ENCODE results near the gene CHPF2. TPM values are rescaled to one million over a fixed set of nuclear protein-coding genes. Genes with fewer than 3 reads are reported as not detected.

The CHPF2 gene
- total RNA-seq, 1 donor from 2014 or later: 50.6 TPM

GRCh38 chr7:151244841-151245346 lies 12.6 kb downstream of the CHPF2 start:
- intact Hi-C loops (cut with micrococcal nuclease): loop anchor here (1.0 to 2.0 kb wide), 10 partner anchors 13 to 274 kb away; partner anchors contain the start of genes ABCF2, CHPF2 and RHEB

DNA sequence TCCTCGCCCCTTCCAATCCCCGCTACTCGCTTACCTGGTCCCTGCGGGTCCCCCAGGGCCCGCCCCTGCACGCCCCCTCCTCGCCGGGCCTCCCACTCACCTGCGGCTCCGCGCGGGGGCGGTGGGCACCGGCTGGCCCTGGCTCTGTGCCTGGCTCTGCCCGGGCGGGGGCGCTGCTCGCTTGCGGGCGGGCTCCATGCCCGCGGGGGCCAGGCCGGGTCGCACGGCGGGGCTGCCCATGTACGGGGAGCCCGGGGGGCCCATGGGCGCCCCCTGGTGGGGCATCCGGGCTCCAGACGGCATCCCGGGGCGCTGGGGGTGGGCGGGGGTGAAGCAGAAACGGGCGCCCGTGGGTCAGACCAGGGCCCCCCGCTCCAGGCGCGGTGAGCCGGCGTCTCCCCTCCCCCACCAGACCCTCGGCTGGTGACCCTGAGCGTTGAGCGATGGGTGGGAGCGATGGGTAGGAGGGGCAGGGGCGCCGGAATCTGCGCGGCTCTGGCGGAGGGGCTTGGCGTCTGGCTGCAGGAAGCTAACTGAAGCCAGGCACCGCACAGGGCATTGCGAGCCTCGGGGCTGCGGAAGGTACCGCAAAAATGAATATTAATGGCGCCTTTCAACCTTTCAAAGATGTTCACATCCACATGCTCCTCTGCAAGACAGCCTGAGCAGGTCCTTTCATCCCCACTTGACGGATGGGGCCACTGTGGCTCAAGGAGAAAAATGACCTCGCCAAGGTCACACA lies 13.2 kb downstream of the CHPF2 start:
- intact Hi-C loops (cut with micrococcal nuclease): loop anchor here (1.0 to 2.0 kb wide), 3 partner anchors 32 to 273 kb away; partner anchors contain the start of gene RHEB

- intact Hi-C loops (cut with micrococcal nuclease): no loop called here
Measured at GRCh38 chr7:151246102-151246850, 14.0 kb downstream of the CHPF2 start.

GRCh38 chr7:151246851-151247580 lies 14.7 kb downstream of the CHPF2 start:
- intact Hi-C loops (cut with micrococcal nuclease): no loop called here

DNA sequence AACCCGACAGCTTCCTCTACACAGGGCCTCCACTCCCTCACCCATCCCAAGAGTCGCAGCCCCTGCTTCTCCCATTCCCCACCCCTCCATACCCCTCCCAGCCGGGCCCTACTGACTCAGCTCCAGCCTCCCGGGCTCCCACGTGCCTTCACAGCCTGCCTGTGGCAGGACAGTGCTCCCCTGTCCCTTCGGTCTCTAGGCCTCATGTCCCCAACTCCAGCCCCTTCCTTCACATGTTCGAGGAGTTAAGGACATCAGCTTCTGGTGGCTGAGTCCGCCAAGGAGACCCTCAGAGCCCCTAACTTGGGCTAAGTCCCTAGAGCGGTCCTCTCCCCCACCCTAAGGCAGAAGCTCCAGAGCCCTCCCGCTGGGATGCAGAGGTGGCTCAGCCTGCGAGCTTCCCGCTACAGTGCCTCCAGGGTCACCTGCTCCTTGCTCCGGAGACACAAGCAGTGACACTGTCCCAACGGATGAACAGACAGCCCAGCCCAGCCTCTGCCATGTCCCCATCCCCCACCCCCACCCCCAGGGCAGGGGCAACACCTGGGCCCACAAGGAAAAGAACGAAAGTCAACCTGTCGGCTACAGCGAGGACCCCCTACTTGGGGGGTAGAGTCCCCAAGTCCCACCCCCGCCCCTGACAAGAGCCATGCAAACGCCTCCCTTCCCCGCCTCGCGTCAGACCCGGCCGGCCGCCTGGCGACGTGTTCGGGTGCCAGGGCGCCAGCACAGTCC lies 15.5 kb downstream of the CHPF2 start:
- intact Hi-C loops (cut with micrococcal nuclease): no loop called here

DNA sequence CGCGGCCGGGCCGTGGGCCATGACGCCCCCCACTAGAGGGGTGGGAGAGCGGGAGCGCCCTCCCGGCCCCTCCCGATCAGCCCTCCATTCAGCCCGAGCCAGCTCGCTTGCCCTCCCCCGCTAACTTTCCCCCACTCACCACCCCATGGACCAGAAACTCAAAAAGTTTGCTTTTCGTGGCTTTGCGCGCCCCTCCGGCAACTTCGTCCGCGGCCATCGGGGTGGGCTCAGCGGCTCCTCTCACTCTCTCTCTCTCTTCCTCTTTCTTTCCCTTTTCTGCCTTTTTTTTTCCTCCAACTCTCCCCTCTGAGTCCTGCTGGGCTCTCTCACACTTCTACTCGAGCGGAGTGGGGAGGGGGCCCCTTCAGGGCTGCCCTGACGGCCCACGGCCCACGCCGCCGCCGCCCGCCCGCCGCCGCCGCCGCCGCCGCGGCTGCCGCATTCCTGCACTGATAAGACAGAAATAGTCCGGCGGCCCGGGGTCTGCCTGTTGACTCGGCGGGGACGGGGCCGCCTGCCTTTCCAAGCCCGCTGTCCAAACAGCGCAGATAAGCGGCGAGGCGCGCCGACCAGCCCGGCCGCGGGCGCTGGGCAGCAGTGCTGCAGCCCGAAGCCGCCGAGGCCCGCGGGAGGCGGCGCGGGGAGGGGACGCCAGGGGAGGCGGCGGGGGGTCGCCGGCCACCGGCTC lies 16.2 kb downstream of the CHPF2 start, which contains the start of gene SMARCD3:
SMARCD3 (minus strand) TSS at position 349 of the 688 bp plus-strand sequence; CDS start at position 217, 132 bp downstream.
- intact Hi-C loops (cut with micrococcal nuclease): no loop called here

DNA sequence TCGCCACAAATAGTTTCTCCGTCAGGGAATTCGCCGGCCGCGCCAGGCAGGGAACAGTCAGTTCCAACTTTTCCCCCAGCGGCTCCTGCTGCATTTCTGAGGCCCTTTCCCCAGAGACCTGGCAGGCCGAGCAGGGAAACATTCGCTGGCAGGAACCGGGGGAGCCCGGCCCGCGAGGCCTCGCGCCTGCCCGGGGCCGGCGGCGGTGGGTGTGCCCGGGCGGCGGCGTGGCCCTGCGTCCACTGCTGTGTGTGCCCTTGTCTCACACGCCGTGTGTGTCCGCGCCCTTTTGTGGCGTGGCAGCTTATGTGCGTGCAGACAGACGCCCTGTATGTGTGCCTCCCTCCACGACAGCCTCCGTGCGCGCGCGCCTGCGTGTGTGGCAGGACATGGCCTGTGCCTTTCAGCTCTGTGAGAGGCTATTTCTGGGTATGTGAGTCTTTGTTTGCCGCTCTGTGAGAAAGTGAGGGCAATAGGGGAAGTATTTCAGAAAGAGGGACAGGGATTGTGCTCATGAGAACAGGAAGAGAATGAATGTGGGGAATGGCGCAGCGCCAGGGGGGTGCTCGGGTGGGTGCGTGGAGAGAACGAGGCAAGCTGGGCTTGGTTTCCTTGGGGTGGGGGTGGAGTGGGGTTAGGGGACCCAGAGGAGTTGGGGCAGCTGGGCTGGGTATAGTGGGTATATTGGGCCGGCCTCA lies 16.9 kb downstream of the CHPF2 start:
- intact Hi-C loops (cut with micrococcal nuclease): no loop called here

GRCh38 chr7:151249732-151250072 lies 17.4 kb downstream of the CHPF2 start:
- intact Hi-C loops (cut with micrococcal nuclease): no loop called here

DNA sequence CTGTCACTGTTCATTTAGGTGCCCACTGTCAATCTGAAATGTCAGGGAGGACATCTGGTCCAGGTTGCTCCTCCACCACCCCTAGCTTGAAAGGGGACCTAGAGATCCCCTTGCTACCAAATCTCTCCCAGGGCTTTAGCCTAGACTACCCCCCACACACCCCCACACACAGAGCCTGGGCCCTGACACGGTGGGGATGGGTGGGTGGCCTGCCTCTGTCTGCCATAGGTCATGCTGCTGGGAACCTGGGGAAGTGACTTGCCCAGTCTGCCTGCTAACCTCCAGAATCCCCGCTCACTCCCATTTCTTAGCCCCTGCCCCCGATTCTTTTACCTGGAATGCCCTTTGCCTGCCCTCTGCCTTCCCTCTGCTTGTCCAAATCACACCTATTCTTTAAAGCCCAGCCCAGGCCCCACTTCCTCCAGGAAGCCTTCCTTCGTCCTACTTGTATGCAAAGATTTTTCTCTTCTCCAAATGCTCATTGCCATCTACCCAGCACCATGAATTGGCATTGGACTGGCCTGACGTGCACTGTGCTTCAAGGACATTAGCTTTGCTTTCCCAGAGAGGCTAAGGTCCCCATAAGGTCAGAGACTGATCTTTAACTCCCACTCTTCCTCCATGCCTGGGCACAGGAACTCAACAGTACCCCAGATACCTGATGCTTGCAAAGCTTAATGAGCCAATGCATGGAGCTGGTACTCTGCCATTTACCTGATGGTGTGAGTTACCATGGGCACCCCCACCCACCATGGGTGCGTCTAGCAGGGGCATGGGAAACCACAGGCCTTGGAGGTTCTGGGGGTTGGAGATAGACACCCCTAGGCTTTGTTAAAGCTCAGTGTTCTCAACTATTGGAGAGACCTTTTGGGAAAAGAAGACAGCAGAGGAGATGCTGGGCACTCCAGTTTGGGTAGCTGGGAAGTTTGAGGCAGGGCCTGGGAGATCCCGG lies 18.2 kb downstream of the CHPF2 start:
- intact Hi-C loops (cut with micrococcal nuclease): no loop called here

GRCh38 chr7:151251328-151251688 lies 19.0 kb downstream of the CHPF2 start:
- intact Hi-C loops (cut with micrococcal nuclease): no loop called here

- intact Hi-C loops (cut with micrococcal nuclease): no loop called here
Measured at GRCh38 chr7:151251689-151252560, 19.6 kb downstream of the CHPF2 start.

DNA sequence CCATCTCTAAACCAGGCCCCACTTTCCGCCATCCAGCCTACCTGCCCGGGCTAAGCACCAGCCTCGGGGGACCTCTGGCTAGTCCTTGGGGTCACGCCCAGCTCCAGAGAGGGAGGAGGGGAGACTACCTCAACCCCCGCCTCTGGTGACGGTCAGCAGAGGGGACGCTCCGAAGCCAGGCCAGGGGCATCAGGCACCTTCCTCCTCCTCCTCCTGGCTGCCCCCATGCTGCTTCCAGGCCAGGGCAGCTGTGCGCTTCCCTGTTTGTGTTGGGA lies 20.2 kb downstream of the CHPF2 start:
- intact Hi-C loops (cut with micrococcal nuclease): no loop called here

GRCh38 chr7:151252961-151253711 lies 20.9 kb downstream of the CHPF2 start:
- intact Hi-C loops (cut with micrococcal nuclease): no loop called here

GRCh38 chr7:151254316-151254715 lies 22.0 kb downstream of the CHPF2 start:
- intact Hi-C loops (cut with micrococcal nuclease): no loop called here

GRCh38 chr7:151254851-151255250 lies 22.6 kb downstream of the CHPF2 start:
- intact Hi-C loops (cut with micrococcal nuclease): no loop called here

- intact Hi-C loops (cut with micrococcal nuclease): no loop called here
Measured at GRCh38 chr7:151255390-151255789, 23.1 kb downstream of the CHPF2 start.

DNA sequence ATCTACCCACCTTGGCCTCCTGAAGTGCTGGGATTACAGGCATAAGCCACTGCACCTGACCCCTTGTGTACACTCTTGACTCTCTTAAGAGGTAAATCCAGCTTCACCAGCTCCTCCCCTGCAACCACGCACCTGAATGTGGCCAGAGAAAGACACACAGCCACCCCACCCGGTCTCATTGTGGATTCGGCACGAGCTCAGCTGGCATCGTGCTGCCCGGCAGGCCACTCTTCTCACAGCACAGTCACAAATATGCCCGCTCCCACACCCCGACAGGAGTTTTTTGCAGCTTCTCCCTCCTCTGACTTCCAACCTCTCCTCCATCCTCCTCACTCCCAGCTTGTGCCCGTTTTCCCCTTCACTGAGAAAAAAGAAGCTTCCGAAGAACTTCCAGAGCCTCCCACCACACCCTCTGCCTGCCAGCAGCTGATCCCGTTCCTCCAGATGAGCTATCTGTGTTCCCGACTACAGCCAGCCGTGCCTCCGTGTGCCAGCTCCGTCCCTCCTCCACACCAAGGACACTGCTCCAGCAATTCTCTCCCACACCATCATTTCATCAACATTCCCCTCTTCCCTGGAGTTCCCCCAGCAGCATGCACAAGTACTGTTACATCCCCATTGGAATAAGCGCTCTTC lies 24.2 kb downstream of the CHPF2 start:
- intact Hi-C loops (cut with micrococcal nuclease): no loop called here
